HepG2 (cell line): ENCODE results near the gene C19orf47. TPM values are rescaled to one million over a fixed set of nuclear protein-coding genes. Genes with fewer than 3 reads are reported as not detected.

Source experiments
- ADNP ChIP-seq: sonication (generic); formaldehyde crosslinking; IDR thresholded peaks from 2 replicates; pipeline ENCODE4 v1.4.0; 2020; ENCODE audit warnings: missing genetic modification reagents
- HOXA3 ChIP-seq: sonication (generic); formaldehyde crosslinking; IDR thresholded peaks from 2 replicates; pipeline ENCODE4 v1.5.0; 2020; ENCODE audit warnings: missing genetic modification reagents
- KDM5B ChIP-seq: sonication (generic); formaldehyde crosslinking; IDR thresholded peaks from 2 replicates; pipeline ENCODE4 v1.4.0; 2020; ENCODE audit warnings: missing genetic modification reagents, mild to moderate bottlenecking, borderline replicate concordance
- MEF2D ChIP-seq: sonication (generic); formaldehyde crosslinking; IDR thresholded peaks from 2 replicates; pipeline ENCODE4 v1.5.1; 2020; ENCODE audit warnings: mild to moderate bottlenecking, missing genetic modification reagents
- PTBP1 ChIP-seq: fragments of 200-400 bp; formaldehyde crosslinking; IDR thresholded peaks from 2 replicates; pipeline ENCODE4 v1.6.1; 2018; ENCODE audit warnings: low read length, low read depth; ENCODE audit not compliant: poor library complexity, severe bottlenecking
- RNF2 ChIP-seq: fragments of 450-650 bp; conservative IDR thresholded peaks from 2 replicates; pipeline ENCODE4 v1.6.1; 2016; ENCODE audit warnings: low read depth
- SKI ChIP-seq: fragments of 450-650 bp; IDR thresholded peaks from one replicate; pipeline ENCODE4 v1.6.1; 2018; ENCODE audit warnings: mild to moderate bottlenecking; ENCODE audit not compliant: partially characterized antibody
- ZMYM4 ChIP-seq: sonication (generic); formaldehyde crosslinking; IDR thresholded peaks from 2 replicates; pipeline ENCODE4 v1.8.1; 2023; ENCODE audit warnings: mild to moderate bottlenecking, missing genetic modification reagents
- ZNF10 ChIP-seq: sonication (generic); formaldehyde crosslinking; IDR thresholded peaks from 2 replicates; pipeline ENCODE4 v1.4.0; 2020; ENCODE audit warnings: mild to moderate bottlenecking, low read depth, missing genetic modification reagents, borderline replicate concordance
- ZNF12 ChIP-seq: sonication (generic); formaldehyde crosslinking; IDR thresholded peaks from 2 replicates; pipeline ENCODE4 v1.5.0; 2020; ENCODE audit warnings: missing genetic modification reagents
- ZNF33B ChIP-seq: sonication (generic); formaldehyde crosslinking; IDR thresholded peaks from 2 replicates; pipeline ENCODE4 v1.5.1; 2020; ENCODE audit warnings: mild to moderate bottlenecking, missing genetic modification reagents
- ZNF615 ChIP-seq: sonication (generic); formaldehyde crosslinking; IDR thresholded peaks from 2 replicates; pipeline ENCODE4 v1.5.0; 2020; ENCODE audit warnings: mild to moderate bottlenecking, missing genetic modification reagents, borderline replicate concordance
- ZNF777 ChIP-seq: sonication (generic); formaldehyde crosslinking; IDR thresholded peaks from 2 replicates; pipeline ENCODE4 v1.4.0; 2020; ENCODE audit warnings: missing genetic modification reagents
- polyA plus RNA-seq, 8 experiments: library from polyadenylated mRNA; depleted of rRNA in 3 of 8; stranded (reverse) in 7 of 8; unstranded in 1 of 8; fragments of >200 nt; fragmentation: Illumina TruSeq in 4 of 8; extraction: Trizol in 4 of 8; gene quantifications; 2 replicates each; pipeline versions ENCODE4 v1.2.1 to v1.2.3, GENCODE V29; 2011 to 2016; ENCODE audit warnings: low read depth in 4 of 8, missing spikeins in 1 of 8, mixed read lengths in 1 of 8; ENCODE audit not compliant: insufficient read depth in 1 of 8
- total RNA-seq, 5 experiments: library from RNA; depleted of rRNA; stranded (reverse); fragments of >200 nt; fragmentation: Illumina TruSeq; extraction: Trizol; gene quantifications; 2 replicates each; pipeline ENCODE4 v1.2.3, GENCODE V29; 2016; ENCODE audit warnings: low read depth in 1 of 5
- TF ChIP-seq, protein P1 (sequence below): sonication (generic); formaldehyde crosslinking; IDR thresholded peaks from 2 replicates; pipeline ENCODE4 v1.4.0; 2020; ENCODE audit warnings: missing genetic modification reagents
- TF ChIP-seq, protein P2 (sequence below), 2 experiments: sonication (generic) in 1 of 2; formaldehyde crosslinking in 1 of 2; IDR thresholded peaks; 2 replicates each; pipeline versions ENCODE4 v1.4.0 to v1.6.1; 2018 to 2020; ENCODE audit warnings: missing genetic modification reagents in 2 of 2, borderline replicate concordance in 1 of 2, low read depth in 1 of 2, mild to moderate bottlenecking in 1 of 2, missing biosample characterization in 1 of 2
- TF ChIP-seq, protein P3 (sequence below): sonication (generic); formaldehyde crosslinking; IDR thresholded peaks from 2 replicates; pipeline ENCODE4 v1.5.0; 2020; ENCODE audit warnings: mild to moderate bottlenecking, missing genetic modification reagents

The C19orf47 gene
- total and polyA plus RNA-seq, 2 of the 13 experiments (the other 11 are each of a cell fraction or from before 2014, with no cell fraction given) = 8.1 to 10.6 TPM

DNA sequence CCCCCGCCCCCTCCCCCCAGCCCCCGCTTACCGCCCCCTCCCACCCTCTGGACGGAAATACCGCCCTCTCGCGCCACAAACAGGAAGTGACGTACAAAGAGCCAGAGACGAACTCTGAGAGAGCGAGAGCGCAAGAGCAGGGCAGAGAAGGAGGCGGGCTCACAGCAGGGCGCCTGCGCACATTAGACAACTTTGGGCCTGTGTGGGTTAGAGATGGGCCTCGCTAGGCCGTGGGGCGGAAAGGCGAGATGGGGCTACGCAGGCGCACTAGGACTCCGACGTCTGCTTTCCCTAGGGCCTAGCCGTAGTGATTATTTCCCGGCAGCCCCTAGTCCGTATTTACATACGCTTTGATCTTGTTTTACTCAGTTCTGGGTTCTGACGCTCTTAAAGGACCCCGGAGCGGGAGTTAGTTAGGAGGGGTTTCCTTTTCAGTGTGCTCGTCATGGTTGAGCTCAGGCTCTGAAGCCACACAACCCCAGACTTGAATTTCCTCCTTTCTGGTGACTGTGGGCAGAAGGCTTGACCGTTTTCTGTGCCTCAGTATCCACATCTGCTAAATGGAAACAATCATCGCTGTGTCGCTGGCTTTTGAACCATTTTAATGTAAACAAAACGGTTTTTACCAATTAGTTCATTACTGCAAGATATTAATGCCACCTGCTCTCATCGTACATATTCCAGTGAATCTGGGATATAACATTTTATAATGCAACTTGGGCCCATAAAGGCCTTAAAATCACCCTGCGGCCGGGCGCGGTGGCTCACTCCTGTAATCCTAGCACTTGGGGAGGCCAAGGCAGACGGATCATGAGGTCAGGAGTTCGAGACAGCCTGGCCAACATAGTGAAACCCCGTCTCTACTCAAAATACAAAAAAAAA lies 62.6 kb downstream of the C19orf47 start (continued):
- TF ChIP-seq, protein P1, sequence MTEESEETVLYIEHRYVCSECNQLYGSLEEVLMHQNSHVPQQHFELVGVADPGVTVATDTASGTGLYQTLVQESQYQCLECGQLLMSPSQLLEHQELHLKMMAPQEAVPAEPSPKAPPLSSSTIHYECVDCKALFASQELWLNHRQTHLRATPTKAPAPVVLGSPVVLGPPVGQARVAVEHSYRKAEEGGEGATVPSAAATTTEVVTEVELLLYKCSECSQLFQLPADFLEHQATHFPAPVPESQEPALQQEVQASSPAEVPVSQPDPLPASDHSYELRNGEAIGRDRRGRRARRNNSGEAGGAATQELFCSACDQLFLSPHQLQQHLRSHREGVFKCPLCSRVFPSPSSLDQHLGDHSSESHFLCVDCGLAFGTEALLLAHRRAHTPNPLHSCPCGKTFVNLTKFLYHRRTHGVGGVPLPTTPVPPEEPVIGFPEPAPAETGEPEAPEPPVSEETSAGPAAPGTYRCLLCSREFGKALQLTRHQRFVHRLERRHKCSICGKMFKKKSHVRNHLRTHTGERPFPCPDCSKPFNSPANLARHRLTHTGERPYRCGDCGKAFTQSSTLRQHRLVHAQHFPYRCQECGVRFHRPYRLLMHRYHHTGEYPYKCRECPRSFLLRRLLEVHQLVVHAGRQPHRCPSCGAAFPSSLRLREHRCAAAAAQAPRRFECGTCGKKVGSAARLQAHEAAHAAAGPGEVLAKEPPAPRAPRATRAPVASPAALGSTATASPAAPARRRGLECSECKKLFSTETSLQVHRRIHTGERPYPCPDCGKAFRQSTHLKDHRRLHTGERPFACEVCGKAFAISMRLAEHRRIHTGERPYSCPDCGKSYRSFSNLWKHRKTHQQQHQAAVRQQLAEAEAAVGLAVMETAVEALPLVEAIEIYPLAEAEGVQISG (CRISPR knock-in tag) = peak; percentile 98
- 0 out of 2 replicates have a peak, but pooled peaks have one; percentile 8 for TF ChIP-seq ZMYM4 (CRISPR knock-in tag)
- TF ChIP-seq HOXA3 (CRISPR knock-in tag) = peak; percentile 60; the same call in 1 of the 2 replicates
- TF ChIP-seq ZNF615 (CRISPR knock-in tag) = 0 out of 2 replicates have a peak, but pooled peaks have one; percentile 59
- TF ChIP-seq ZNF33B (CRISPR knock-in tag) = no peak
- TF ChIP-seq, protein P2, sequence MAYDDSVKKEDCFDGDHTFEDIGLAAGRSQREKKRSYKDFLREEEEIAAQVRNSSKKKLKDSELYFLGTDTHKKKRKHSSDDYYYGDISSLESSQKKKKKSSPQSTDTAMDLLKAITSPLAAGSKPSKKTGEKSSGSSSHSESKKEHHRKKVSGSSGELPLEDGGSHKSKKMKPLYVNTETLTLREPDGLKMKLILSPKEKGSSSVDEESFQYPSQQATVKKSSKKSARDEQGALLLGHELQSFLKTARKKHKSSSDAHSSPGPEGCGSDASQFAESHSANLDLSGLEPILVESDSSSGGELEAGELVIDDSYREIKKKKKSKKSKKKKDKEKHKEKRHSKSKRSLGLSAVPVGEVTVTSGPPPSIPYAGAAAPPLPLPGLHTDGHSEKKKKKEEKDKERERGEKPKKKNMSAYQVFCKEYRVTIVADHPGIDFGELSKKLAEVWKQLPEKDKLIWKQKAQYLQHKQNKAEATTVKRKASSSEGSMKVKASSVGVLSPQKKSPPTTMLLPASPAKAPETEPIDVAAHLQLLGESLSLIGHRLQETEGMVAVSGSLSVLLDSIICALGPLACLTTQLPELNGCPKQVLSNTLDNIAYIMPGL (CRISPR knock-in tag; IDR thresholded peaks at IDR 0.05; ENCODE audit: borderline replicate concordance in 1 of 2, low read depth in 1 of 2) = peak in 1 of 2 experiments; percentile 23; a peak in 1 of 4 replicates
- TF ChIP-seq ZNF777 (CRISPR knock-in tag) = peak; percentile 55; the same call in 1 of the 2 replicates
- peak; percentile 20 for TF ChIP-seq SKI
- TF ChIP-seq PTBP1 = no peak
- TF ChIP-seq KDM5B = 0 out of 2 replicates have a peak, but pooled peaks have one; percentile 4
- no peak for TF ChIP-seq RNF2
- TF ChIP-seq, protein P3, sequence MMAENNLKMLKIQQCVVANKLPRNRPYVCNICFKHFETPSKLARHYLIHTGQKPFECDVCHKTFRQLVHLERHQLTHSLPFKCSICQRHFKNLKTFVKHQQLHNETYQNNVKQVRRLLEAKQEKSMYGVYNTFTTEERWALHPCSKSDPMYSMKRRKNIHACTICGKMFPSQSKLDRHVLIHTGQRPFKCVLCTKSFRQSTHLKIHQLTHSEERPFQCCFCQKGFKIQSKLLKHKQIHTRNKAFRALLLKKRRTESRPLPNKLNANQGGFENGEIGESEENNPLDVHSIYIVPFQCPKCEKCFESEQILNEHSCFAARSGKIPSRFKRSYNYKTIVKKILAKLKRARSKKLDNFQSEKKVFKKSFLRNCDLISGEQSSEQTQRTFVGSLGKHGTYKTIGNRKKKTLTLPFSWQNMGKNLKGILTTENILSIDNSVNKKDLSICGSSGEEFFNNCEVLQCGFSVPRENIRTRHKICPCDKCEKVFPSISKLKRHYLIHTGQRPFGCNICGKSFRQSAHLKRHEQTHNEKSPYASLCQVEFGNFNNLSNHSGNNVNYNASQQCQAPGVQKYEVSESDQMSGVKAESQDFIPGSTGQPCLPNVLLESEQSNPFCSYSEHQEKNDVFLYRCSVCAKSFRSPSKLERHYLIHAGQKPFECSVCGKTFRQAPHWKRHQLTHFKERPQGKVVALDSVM (CRISPR knock-in tag) = 0 out of 2 replicates have a peak, but pooled peaks have one; percentile 21
- TF ChIP-seq MEF2D (CRISPR knock-in tag) = 0 out of 2 replicates have a peak, but pooled peaks have one; percentile 53
- TF ChIP-seq ZNF10 (CRISPR knock-in tag) = no peak
- TF ChIP-seq ADNP (CRISPR knock-in tag) = no peak
- no peak for TF ChIP-seq ZNF12 (CRISPR knock-in tag)
